AG09309 (cell line): ENCODE results near the gene SWI5.

Experiments
- DNase-seq: peaks from one replicate; pipeline ENCODE4 v3.0.0-alpha.2; 2010; ENCODE audit warnings: low read depth
- H3K4me3 ChIP-seq: 2 replicates; pipeline ENCODE4 v1.5.1; 2011; ENCODE audit warnings: mild to moderate bottlenecking, low read depth, low read length, moderate library complexity; ENCODE audit not compliant: control insufficient read depth
- TF ChIP-seq, protein P1 (sequence below): IDR thresholded peaks from 2 replicates; pipeline ENCODE4 v1.5.1; 2011; ENCODE audit warnings: mild to moderate bottlenecking, low read depth, low read length, inconsistent platforms; ENCODE audit not compliant: insufficient read depth, control insufficient read depth; ENCODE audit errors: missing control alignments

SWI5 gene

DNA sequence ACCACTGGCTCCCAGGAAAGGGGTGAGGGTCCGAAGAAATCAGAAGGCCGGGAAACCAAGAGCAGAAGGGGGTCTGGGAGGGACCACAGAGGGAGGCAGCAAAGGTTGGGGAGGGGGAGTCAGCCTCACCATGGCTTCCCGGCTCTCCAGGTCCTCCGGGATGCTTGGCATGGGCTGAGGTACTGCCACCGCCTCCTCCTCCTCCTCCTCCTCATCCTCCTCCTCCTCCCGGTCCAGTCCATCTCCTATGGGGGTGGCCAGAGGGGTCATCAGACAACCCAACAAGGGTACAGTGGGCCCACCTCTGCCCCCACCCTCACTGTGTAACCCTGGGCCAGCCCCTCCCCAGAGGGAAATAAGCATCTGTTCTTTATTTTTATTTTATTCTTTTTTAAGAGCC lies 17.8 kb upstream of the SWI5 start:
- H3K4me3 ChIP-seq, result no peak overlapping the region
- TF ChIP-seq, protein P1, sequence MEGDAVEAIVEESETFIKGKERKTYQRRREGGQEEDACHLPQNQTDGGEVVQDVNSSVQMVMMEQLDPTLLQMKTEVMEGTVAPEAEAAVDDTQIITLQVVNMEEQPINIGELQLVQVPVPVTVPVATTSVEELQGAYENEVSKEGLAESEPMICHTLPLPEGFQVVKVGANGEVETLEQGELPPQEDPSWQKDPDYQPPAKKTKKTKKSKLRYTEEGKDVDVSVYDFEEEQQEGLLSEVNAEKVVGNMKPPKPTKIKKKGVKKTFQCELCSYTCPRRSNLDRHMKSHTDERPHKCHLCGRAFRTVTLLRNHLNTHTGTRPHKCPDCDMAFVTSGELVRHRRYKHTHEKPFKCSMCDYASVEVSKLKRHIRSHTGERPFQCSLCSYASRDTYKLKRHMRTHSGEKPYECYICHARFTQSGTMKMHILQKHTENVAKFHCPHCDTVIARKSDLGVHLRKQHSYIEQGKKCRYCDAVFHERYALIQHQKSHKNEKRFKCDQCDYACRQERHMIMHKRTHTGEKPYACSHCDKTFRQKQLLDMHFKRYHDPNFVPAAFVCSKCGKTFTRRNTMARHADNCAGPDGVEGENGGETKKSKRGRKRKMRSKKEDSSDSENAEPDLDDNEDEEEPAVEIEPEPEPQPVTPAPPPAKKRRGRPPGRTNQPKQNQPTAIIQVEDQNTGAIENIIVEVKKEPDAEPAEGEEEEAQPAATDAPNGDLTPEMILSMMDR, result no peak
- no peak for DNase-seq

DNA sequence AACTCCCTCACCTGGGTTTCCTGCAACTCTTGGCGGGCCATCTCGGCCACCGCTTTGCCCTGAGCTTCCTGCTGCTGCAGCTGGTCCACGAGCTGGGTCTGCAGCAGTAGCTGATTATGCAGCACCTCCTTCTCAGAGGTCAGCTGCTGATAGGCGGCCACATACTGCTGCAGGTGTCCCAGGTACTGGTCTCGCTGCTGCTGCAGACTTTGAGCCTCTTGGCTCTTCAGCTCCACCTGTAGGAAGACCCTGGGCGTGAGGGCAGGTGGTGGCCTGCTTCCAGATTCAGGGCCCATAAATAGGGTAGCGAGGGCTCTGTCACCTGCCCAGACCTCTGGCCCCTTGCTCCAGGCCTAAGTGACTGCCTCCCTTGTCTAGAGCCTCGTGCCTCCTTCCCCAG lies 16.9 kb upstream of the SWI5 start:
- TF ChIP-seq, protein P1, result no peak
- no peak overlapping the region for H3K4me3 ChIP-seq
- DNase-seq, result no peak

- TF ChIP-seq, protein P1, result no peak
- no peak overlapping the region for H3K4me3 ChIP-seq
- DNase-seq, result no peak
Observed at GRCh38 chr9:128260340-128260739, 15.7 kb upstream of the SWI5 start.

- H3K4me3 ChIP-seq, result no peak overlapping the region
- TF ChIP-seq, protein P1, result no peak
- DNase-seq, result no peak
Observed at GRCh38 chr9:128262687-128263086, 13.4 kb upstream of the SWI5 start.

GRCh38 chr9:128265348-128265847 lies 10.7 kb upstream of the SWI5 start:
- no peak for DNase-seq
- TF ChIP-seq, protein P1, result no peak
- no peak overlapping the region for H3K4me3 ChIP-seq

GRCh38 chr9:128266868-128267590 lies 9.0 kb upstream of the SWI5 start:
- TF ChIP-seq, protein P1, result no peak

GRCh38 chr9:128271112-128271511 lies 5.0 kb upstream of the SWI5 start:
- TF ChIP-seq, protein P1, result no peak
- H3K4me3 ChIP-seq, result no peak overlapping the region

More at GRCh38 chr9:128266868-128267590, 9.0 kb upstream of the SWI5 start:
- DNase-seq, result no peak
- no peak overlapping the region for H3K4me3 ChIP-seq

More at GRCh38 chr9:128271112-128271511, 5.0 kb upstream of the SWI5 start:
- DNase-seq, result no peak
